GM12872 (cell line): ENCODE results near the gene HRC.

Source experiments
- CTCF ChIP-seq: IDR thresholded peaks from 3 replicates; pipeline ENCODE4 v1.5.1; 2011; ENCODE audit warnings: low read depth, mild to moderate bottlenecking, low read length, moderate library complexity; ENCODE audit not compliant: insufficient read depth

HRC gene

GRCh38 chr19:49149652-49150105, 5.5 kb downstream of the HRC start:
- no peak for TF ChIP-seq CTCF

- TF ChIP-seq CTCF = no peak
These were observed 6.2 kb downstream of the HRC start for GRCh38 chr19:49148784-49149651.

- TF ChIP-seq CTCF = no peak
These were observed 7.0 kb downstream of the HRC start for GRCh38 chr19:49148044-49148682.

- peak; percentile 88 for TF ChIP-seq CTCF
These were observed 9.4 kb downstream of the HRC start for GRCh38 chr19:49145573-49146407.

GRCh38 chr19:49142866-49143335, 12.3 kb downstream of the HRC start:
- no peak for TF ChIP-seq CTCF

- no peak for TF ChIP-seq CTCF
These were observed 13.8 kb downstream of the HRC start for GRCh38 chr19:49141352-49141751.

GRCh38 chr19:49140951-49141350, 14.2 kb downstream of the HRC start:
- TF ChIP-seq CTCF = no peak
